Coronary artery (tissue), 2 donors: ENCODE data around the gene GNA12.
A peak's percentile ranks its signal among the peaks of the same experiment; 100 is the strongest.

ENCODE experiments used
- DNase-seq: peaks from one replicate; pipeline ENCODE4 v3.0.0-alpha.2; 2017; ENCODE audit warnings: low spot score
- H3K27ac ChIP-seq, 2 donors: fragments of 200-600 bp; sonication (generic); one replicate each; pipeline ENCODE4 v1.5.1; 2016 to 2019
- H3K4me3 ChIP-seq: fragments of 200-600 bp; sonication (generic); 2 replicates; pipeline ENCODE4 v1.5.1; 2016; ENCODE audit warnings: mild to moderate bottlenecking, moderate library complexity
- TF ChIP-seq, protein P1 (sequence below): fragments of 200-600 bp; sonication (generic); IDR thresholded peaks from one replicate; pipeline ENCODE4 v1.5.1; 2019; ENCODE audit warnings: antibody characterized with exemption

GNA12 gene

GRCh38 chr7:2710286-2710655 is 133.8 kb downstream of the GNA12 start:
- H3K27ac ChIP-seq, result no peak overlapping the region
- H3K4me3 ChIP-seq, result no peak overlapping the region
- TF ChIP-seq, protein P1, sequence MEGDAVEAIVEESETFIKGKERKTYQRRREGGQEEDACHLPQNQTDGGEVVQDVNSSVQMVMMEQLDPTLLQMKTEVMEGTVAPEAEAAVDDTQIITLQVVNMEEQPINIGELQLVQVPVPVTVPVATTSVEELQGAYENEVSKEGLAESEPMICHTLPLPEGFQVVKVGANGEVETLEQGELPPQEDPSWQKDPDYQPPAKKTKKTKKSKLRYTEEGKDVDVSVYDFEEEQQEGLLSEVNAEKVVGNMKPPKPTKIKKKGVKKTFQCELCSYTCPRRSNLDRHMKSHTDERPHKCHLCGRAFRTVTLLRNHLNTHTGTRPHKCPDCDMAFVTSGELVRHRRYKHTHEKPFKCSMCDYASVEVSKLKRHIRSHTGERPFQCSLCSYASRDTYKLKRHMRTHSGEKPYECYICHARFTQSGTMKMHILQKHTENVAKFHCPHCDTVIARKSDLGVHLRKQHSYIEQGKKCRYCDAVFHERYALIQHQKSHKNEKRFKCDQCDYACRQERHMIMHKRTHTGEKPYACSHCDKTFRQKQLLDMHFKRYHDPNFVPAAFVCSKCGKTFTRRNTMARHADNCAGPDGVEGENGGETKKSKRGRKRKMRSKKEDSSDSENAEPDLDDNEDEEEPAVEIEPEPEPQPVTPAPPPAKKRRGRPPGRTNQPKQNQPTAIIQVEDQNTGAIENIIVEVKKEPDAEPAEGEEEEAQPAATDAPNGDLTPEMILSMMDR, result no peak
- no peak for DNase-seq

GRCh38 chr7:2709553-2710285 is 134.4 kb downstream of the GNA12 start:
- Histone ChIP-seq H3K4me3 (peak overlapping the region; percentile 24), H3K27ac (no peak overlapping the region)
- TF ChIP-seq, protein P1, result peak; percentile 42
- no peak for DNase-seq

- TF ChIP-seq, protein P1, result no peak
- Histone ChIP-seq H3K4me3 (no peak overlapping the region), H3K27ac (no peak overlapping the region)
- DNase-seq, result no peak
Measured at GRCh38 chr7:2708547-2709310, 135.4 kb downstream of the GNA12 start.

DNA sequence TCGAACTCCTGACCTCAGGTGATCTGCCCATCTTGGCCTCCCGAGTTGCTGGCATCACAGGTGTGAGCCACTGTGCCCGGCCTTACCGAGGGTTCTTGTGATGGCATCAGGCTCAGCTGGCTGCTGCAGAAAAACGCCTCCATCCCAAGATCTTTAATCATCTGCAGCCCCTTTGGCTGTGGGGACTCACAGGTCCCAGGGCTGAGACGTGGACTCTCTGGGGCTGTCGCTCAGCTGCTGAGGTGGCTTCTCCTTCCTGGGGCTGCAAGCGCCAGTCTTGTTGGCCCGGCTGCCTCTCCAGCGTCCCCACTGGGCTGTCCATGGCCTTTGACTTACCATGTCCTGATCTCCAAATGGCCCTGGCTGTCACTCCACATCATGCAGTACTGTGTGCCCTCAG is 136.1 kb downstream of the GNA12 start:
- H3K4me3 ChIP-seq, result no peak overlapping the region
- TF ChIP-seq, protein P1, result no peak
- no peak for DNase-seq
- H3K27ac ChIP-seq, result no peak overlapping the region

- H3K27ac ChIP-seq, result no peak overlapping the region
- no peak for DNase-seq
- TF ChIP-seq, protein P1, result no peak
- H3K4me3 ChIP-seq, result no peak overlapping the region
Measured at GRCh38 chr7:2707481-2707880, 136.6 kb downstream of the GNA12 start.

DNA sequence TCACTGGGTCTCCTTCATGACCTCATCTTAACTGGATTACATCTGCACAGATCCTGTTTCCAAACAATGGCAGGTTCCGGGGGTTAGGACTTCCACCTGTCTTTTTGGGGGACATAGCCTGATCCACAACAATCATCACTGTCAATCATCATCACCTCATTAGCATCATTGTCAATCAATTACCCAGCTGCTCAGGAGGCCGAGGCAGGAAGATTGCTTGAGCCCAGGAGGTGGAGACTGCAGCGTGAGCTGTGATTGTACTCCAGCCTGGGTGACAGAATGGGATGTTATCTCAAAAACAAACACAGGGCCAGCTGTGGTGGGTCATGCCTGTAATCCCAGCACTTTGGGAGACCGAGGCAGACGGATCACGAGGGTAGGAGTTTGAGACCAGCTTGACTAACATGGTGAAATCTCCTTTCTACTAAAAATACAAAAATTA is 137.4 kb downstream of the GNA12 start:
- no peak for DNase-seq
- no peak overlapping the region for H3K27ac ChIP-seq
- no peak overlapping the region for H3K4me3 ChIP-seq
- TF ChIP-seq, protein P1, result no peak
